Glomerular visceral epithelial cell (primary cell): Measurements from ENCODE around the gene ZNF416.

Experiments
- DNase-seq: peaks from one replicate; pipeline ENCODE4 v3.0.0-alpha.2; 2016; ENCODE audit errors: extremely low spot score

The ZNF416 gene

DNA sequence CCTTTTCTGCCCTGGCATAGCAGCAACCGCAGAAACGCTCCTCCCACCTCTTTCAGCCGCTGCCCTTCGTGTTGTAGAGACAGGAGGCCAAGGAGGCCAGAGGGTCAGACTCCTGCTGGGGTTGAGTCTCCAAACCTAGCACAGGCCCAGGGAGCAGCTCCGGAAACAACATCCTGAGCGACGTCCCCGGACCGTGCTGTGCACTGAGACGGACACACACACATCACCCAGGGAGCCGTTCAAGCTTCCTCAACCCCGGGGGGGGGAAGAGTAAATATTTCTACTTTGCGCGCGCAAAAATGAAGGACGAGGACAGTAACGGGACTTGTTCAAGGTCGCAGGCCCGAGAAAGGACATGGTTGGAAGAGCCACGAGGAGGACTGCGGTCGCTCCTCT is 19.7 kb downstream of the ZNF416 start:
- DNase-seq, result peak; percentile 39

DNA sequence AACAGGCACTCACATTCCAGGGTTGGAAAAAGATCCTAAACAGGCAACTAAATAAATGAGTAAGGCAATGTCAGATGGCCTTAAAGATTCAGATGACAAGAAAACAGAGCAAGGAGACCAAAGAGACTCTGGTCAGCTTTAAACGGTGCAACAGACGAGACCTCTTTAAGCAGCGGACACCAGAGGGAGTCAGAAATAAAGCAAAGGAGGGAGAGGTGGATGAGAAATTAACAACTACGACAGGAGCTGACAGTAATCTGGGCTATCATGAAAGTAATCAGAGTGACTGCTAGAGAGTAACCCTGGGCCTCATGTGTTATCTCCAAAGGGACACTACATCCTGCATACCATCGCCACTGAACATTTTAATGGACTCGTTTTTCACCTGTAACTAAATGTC is 20.2 kb downstream of the ZNF416 start:
- DNase-seq, result peak; percentile 8

DNA sequence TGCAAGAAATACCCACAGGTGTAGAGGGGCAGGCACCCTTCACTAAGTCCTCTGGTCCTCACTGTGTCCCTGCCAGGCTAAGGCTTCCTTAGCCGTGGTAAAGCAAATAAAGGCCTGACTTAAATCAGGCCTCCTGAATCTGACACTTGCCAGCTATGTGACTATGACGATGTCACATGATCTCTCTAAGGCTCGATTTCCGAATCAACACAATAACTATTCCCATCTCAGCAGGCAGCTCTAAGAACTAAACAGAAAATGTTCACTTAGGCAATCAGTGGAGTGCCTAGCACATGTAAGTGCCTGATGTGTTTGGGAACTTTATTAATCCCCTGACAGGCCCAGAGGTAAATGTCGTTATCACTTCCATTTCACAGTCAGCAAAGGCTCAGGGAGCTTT is 21.1 kb downstream of the ZNF416 start:
- no peak for DNase-seq

DNA sequence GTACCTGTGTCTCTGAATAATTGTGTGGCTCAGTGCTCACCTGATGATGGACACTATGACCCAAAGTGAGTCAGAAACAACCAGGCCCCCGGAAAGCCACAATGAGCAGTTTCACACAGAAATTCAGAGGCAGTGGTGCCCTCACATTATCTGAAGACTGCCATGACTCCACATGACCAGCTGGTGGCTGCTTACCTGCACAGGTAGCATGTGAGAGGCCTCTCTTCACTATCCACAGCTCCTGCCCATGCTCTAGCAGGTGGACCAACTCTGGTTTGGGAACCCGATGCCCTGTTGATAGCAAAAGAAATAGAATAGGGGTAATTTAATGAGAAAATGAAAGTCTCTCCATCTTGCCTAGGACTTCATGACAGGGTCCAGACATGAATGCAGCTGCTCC is 26.3 kb downstream of the ZNF416 start:
- no peak for DNase-seq

DNA sequence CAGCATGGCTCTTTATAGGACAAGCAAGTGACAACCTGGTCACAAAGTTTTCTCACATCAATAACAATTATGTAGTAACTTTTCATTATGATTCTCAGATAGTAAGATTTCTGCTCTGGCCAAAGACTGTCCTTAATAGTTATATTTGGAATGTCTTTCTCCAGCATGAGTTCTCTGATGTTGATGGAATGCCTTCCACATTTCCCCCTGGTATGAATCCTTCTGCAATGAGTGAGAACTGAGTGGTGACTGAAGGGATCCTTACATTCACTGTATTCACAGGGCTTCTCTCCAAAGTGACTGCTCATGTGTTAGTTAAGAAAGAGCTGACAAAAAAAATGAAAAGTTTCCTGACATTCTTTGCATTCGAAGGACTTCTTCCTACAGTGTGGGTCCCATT is 32.2 kb downstream of the ZNF416 start:
- no peak for DNase-seq

DNA sequence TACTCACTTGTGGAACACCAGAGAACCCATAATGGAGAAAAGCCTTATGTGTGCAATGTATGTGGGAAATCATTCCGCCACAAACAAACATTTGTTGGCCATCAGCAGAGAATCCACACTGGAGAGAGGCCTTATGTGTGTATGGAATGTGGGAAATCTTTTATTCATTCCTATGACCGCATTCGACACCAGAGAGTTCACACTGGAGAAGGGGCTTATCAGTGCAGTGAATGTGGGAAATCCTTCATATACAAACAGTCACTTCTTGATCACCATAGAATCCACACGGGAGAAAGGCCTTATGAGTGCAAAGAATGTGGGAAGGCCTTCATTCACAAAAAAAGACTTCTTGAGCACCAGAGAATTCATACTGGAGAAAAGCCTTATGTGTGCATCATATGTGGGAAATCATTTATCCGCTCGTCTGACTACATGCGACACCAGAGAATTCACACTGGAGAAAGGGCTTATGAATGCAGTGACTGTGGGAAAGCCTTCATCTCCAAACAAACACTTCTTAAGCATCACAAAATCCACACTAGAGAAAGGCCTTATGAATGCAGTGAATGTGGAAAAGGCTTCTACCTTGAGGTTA is 40.7 kb downstream of the ZNF416 start:
- DNase-seq, result no peak

DNA sequence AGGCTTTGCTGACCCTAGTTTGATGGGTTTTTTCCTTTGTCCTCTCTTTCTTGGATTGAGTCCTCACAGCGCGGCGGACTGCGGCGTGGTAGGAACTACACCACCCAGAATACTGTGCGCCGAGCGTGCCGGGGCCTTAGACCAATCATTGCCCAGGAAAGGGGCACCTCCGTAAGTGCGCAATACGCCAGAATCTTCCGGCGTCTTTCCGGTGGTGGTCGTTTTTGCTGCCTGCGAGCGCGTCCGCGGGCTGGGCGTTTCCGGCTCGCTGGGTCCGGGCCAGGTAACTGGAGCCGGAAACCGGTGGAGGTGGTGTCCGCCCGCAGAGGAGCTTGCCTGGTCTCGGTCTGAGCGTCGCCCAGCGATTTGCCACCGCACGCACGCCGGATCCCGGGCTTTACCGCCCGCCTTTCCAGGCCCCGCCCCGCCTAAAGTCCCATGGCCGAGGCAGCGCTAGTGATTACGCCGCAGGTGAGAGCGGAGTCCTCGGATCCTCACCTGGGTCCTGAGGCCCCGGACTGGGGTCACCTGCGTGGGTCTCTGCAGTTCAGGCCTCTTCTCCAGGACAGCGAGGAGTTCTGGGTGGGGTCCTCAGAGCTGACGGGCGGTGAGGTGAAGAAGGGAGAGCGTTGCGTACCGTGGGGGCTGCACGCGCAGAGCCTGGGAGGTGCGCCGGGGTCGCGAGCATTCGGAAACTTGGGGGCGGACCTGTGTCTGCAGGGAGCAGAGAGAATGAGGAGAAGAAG is 51.4 kb downstream of the ZNF416 start, which contains the start of gene ZNF549:
TSS of gene ZNF549 (plus strand) at position 221 of the 746 bp plus-strand sequence. CDS start at position 439, 218 bp downstream.
- DNase-seq, result peak; percentile 92
